Vagina (tissue), 2 donors: Measurements from ENCODE around the gene NDUFS3.

Experiments used
- CTCF ChIP-seq, 3 experiments: fragments of 450-650 bp in 2 of 3; fragments of 200-600 bp in 1 of 3; sonication (generic) in 1 of 3; IDR thresholded peaks; one replicate each; pipeline ENCODE4 v1.5.1; 2017 to 2019; ENCODE audit warnings: antibody characterized with exemption in 3 of 3, mild to moderate bottlenecking in 2 of 3, moderate library complexity in 2 of 3
- POLR2A ChIP-seq, 2 donors: fragments of 450-650 bp; IDR thresholded peaks; one replicate each; pipeline ENCODE4 v1.6.1; 2017; ENCODE audit warnings: antibody characterized with exemption in 2 of 2, mild to moderate bottlenecking in 2 of 2, moderate library complexity in 2 of 2

GRCh38 chr11:47577460-47578041, 1.3 kb upstream of the NDUFS3 start:
- no peak for TF ChIP-seq CTCF (IDR thresholded peaks at IDR 0.05)
- no peak for TF ChIP-seq POLR2A (IDR thresholded peaks at IDR 0.05)
